Right lobe of liver (tissue), 4 donors: ENCODE results near the gene MYEF2.

Experiments
- POLR2A ChIP-seq: fragments of 450-650 bp; IDR thresholded peaks from one replicate; pipeline ENCODE4 v1.6.1; 2017; ENCODE audit warnings: antibody characterized with exemption, mild to moderate bottlenecking
- TF ChIP-seq, protein P1 (sequence below), 4 donors: fragments of 200-600 bp in 3 of 4; fragments of 450-650 bp in 1 of 4; IDR thresholded peaks; one replicate each; pipeline versions ENCODE4 v1.5.1 to v1.8.0; 2016 to 2022; ENCODE audit warnings: antibody characterized with exemption in 4 of 4, mild to moderate bottlenecking in 2 of 4
- donor health status: DM: no; HTN: no; CAD: no.
- donor health status: DM: no; HTN: no; CAD: no.
- donor health status: DM: no; HTN: yes; CAD: no.

DNA sequence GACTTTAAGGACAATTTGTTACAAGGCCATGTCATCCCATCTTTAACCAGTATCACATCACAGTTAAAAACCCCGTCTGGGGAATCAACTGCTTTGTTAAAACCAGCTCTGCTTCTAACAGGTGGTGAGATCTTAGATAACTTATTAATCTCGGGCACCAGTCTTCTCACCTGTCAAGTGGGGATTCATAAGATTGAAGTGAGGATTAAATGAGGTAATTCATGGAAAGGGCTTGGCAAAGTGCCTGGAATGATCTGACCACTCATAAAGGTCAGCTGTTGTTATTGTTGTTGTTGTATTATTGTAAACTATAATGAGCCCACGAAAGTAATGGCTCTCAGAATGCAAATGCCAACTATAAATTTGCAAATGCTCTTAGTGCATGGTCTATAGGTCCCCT, 87.4 kb downstream of the MYEF2 start:
- no peak for TF ChIP-seq POLR2A
- TF ChIP-seq, protein P1, sequence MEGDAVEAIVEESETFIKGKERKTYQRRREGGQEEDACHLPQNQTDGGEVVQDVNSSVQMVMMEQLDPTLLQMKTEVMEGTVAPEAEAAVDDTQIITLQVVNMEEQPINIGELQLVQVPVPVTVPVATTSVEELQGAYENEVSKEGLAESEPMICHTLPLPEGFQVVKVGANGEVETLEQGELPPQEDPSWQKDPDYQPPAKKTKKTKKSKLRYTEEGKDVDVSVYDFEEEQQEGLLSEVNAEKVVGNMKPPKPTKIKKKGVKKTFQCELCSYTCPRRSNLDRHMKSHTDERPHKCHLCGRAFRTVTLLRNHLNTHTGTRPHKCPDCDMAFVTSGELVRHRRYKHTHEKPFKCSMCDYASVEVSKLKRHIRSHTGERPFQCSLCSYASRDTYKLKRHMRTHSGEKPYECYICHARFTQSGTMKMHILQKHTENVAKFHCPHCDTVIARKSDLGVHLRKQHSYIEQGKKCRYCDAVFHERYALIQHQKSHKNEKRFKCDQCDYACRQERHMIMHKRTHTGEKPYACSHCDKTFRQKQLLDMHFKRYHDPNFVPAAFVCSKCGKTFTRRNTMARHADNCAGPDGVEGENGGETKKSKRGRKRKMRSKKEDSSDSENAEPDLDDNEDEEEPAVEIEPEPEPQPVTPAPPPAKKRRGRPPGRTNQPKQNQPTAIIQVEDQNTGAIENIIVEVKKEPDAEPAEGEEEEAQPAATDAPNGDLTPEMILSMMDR (IDR thresholded peaks at IDR 0.05): no peak
